CD4-positive, alpha-beta T cell treated with Interleukin-6 for 4 hours (primary cell): Measurements from ENCODE around the gene TCP11L1.
"Not testable (repeated sequence)": the region's sequence is repeated elsewhere in the genome, so short reads cannot be mapped to it uniquely, and the experiment has no call there.

Experiments
- DNase-seq: peaks from one replicate; pipeline ENCODE4 v3.0.0-alpha.2; 2020; ENCODE audit warnings: mixed read lengths

The TCP11L1 gene

GRCh38 chr11:33029218-33029617 lies 10.2 kb upstream of the TCP11L1 start:
- not testable (repeated sequence) for DNase-seq

DNA sequence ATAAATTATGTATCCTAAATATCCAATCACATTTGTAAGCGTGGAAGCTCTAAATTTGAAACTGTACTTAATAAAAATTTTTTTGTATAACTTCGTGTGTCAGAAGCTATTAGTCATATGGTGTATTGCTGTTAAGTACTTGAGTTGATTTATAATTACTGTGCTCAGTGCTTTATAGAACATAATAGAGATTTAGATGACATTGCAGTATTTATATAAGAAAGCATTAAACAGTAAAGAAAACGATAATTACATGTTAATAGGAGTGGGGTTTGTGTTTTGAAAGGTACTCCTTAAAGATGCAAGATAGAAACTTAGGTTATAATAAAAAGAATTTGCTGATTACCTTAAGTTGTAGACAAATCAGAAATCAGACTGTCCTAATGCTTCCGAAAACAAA lies 5.9 kb upstream of the TCP11L1 start:
- no peak for DNase-seq

- DNase-seq, result no peak
These were observed 4.4 kb upstream of the TCP11L1 start for GRCh38 chr11:33035011-33035410.

DNA sequence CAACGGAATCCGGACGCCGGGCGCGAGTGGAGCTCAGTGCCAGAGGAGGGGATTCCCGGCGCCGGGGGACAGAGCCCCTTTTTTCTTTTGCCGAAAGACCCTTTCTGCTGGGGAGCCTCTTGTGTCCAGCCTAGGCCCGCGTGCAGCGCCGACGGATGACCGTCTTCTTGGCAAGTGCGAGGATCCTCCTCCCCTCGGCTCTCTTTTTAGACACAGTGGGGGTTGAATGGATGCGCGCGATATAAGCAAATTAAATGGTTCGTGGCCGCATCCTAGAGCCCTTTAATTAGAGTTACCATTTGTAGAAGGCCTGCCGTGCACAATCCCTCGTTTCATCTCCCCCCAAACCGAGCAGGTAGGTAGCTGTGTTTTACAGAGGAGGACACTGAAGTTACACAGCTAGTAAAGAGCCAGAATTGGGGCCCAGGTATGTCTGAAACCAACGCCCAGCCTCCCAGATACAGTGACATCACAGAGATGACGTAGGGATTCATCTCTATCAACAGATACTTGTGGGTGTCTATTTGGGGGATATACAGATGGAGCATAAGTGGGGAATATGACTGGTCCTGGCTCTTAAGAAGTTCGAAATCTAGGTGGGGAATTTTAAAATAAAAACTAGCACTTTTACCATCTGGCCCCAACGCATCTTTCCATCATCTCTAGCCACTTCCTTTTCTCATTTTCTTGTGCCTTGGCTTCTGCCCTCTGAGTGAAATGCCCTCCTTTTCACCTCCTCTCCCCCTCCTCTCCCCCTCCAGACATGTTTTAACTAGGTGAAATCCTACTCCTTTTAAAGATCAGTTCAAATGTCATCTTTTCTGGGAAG lies 875 bp downstream of the TCP11L1 start:
- peak; percentile 22 for DNase-seq

DNA sequence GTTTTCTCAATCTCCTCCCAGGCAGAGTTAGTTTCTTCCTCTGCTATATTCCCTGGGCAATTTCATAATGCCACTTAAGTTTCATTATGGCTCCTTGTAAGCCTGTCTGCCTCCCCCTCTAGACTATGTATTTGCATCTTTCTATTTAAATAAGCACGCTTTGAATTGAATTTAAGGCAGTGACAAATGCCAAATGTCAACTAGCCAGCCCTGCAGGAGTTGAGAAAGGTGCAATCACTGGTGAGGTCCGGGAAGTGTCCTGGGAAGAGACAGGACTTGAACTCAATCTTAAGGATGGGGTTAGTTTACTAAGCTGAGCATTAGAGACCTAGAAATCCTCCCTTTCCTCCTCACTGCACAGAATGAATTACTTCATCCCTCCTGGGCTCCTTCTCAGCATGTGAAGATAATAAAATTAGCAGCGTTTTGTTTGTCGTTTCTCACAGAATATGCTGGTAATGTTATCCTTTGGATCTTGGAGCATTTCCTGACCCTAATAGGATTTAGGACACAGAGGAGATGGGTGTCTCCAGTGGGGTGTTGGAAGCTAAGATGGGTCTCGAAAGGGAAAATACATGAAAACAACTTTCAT lies 1.6 kb downstream of the TCP11L1 start:
- DNase-seq, result no peak

DNA sequence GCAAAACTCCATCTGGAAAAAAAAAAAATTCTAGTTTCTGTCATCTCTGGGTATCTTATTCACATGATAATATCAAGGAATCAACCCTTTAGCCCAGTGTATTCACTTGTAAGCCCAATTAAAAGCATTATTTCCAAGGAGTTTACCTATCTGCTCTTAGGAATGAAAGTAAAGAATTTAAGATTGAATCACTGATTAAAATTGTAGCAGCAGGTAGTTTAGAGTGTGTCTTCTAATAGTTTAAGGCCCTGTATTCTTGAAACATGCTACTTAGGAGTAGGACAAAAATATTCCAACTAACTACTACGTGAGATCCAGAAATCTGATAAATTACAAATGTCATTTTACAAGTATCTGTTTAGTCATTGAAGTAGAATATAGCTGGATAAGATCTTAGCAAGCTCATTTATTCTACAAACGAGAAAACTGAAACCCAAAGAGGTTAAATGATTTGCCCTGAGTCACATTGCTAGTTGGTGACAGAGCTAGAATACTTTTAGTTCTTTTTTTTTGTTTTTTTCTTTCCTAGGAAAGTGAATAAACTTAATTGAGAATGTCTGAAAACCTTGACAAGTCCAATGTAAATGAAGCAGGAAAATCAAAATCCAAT lies 4.0 kb downstream of the TCP11L1 start:
- DNase-seq, result no peak

DNA sequence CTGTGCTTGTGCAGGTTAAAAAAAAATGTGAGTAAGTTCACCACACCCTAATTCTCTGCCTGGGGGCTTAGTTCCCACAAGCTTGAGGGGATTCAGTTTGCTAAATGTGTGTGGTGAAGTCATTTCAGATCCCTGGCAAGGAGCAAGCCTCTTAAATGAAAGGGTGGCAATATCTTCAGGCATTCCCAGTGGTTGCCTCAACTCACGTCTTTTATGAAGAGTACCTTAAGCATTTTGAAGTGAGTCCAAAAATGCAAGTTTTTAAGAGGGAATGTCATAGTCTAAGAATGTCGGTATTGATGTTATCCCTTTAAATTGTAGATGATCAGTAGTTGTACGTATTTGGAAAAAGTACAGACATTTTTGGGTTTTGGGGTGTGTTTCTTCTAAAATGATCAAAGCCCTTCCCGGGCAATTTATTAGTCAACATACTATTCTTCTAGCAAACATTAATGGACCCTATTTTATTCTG lies 4.9 kb downstream of the TCP11L1 start:
- no peak for DNase-seq

DNA sequence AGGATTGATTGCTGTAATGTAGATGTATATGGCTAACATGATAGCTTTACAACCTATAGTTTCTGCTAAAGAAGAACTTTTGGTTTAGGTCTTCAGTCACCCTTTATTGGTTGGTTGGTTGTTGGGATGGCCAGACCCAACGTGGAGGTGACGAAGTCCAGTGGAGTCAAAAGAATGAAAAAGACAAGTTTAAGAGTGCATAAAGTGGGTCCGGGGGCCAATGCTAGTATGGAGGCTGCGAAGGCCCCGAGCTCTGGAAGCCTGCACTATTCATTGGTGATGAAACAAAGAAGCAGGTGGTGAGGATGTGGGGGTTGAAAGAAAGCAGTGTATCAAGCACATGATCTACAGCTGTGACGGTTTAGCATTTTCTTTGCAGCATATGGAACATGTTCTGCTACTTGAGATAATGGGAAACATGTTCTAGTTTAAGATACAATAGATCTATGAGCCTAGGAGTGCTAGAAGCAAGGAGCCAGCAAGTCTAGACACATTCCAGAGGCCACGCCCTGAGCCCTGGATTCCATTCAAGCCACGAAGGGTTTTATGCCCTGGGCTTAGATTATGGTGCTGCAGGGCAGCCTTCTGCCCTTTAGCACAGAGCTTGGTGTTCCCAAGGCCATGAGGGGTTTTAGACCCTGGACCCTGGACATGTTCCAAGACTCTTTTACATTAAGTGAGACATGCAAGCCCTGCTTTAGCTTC lies 6.3 kb downstream of the TCP11L1 start:
- no peak for DNase-seq

GRCh38 chr11:33048701-33049100 lies 9.3 kb downstream of the TCP11L1 start:
- DNase-seq, result not testable (repeated sequence)

GRCh38 chr11:33049565-33050408 lies 10.4 kb downstream of the TCP11L1 start:
- DNase-seq, result not testable (repeated sequence)

GRCh38 chr11:33052231-33052630 lies 12.9 kb downstream of the TCP11L1 start:
- no peak for DNase-seq

DNA sequence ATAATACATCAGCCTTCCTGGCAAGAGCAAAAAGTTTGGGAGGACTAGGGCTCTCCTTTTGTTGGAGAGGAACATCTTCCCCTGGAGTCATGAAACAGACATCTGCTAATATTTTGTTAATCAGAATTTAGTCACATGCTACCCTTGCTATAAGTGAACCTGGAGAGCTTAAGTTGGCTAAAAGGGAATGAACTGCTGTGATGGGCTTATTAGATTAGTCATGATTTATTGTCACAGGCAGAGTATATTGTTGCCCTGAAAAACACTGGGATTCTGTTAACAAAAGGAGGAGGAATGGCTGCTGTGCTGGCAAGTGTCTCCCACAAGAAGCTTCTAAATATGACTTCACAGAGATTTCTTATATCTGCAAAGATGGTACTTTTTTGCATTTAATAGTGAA lies 16.0 kb downstream of the TCP11L1 start:
- no peak for DNase-seq

- DNase-seq, result no peak
These were observed 17.9 kb downstream of the TCP11L1 start for GRCh38 chr11:33057284-33057683.

DNA sequence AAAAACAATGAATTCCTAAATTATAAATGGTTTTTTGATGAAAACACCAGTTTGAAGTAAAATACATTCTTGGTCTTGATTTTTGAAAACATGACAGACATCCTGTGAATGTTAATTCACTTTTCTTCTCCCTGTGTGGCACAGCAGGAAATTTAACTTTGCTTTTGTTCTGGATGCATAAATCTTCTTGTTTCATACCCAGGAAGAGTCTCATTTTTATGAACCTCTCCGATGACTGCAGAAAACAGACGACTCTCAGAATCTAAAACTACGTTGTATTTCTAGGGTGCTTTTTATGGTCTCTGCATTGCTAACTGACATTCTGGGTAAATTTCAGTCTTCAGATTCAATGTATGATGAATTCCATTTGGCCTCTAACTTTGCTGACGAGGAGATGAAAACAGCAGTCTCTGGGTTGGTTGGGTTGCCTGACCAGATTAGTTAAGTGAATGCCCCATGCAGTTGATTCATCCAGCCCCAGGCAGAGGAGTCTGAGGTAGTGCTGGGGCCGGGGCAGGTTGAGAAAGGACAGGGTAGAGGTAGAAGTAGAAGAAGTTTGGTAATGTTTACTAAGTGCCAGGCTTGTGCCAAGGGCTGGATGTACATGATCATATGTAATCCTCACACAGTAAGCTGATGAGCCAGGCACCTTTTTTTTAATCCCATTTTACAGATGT lies 20.1 kb downstream of the TCP11L1 start:
- no peak for DNase-seq

- DNase-seq, result no peak
These were observed 20.9 kb downstream of the TCP11L1 start for GRCh38 chr11:33060271-33060670.

DNA sequence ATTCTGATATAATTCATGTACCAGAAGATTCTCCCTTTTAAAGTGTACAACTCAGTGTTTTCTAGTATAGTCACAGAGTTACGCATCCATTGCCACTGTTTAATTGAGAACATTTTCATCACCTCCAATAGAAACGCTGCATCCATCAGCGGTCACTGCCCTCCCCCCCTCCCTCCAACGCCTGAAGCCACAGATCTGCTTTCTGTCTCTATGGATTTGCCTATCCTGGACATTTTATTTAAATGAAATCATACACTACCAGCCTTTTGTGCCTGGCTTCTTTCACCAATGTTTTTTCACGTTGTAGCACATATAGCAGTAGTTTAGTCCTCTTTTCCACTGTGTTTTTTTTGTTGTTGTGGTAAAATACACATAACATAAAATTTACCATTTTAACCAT lies 22.8 kb downstream of the TCP11L1 start:
- DNase-seq, result no peak

DNA sequence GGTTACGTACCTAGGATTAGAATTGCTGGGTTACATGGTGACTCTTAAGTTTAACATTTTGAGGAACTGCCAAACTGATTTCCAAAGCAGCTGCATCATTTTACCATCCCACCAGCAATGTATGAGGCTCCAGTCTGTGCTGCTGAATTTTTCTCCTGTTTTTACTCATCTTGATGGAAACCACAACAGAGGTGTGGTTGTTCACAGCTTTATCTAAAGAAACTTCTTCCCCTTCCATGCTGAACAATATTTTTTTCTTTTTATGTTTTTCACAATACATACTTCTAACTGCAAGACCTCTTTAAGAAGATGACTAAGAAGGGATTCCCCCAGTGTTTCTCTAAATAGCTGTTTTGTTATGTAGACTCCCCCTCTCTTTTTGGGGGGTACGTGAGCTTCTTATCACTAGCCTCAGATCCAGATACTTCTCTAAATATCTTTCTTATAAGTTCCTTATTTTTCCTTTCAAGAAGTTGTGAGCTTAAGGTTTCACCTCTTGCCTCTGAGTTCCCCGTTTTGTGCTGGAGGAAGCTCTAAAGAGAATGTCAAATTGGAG lies 24.0 kb downstream of the TCP11L1 start:
- no peak for DNase-seq

GRCh38 chr11:33064033-33064825 lies 24.9 kb downstream of the TCP11L1 start:
- no peak for DNase-seq

GRCh38 chr11:33064866-33065265 lies 25.5 kb downstream of the TCP11L1 start:
- DNase-seq, result no peak

- DNase-seq, result peak; percentile 81
These were observed 26.2 kb downstream of the TCP11L1 start for GRCh38 chr11:33065445-33066178.
